HEK293 (cell line): ENCODE results near the gene EDAR.

Source experiments
- CTCF ChIA-PET: fragments of 350-600 bp; formaldehyde crosslinking; extraction: SDS; loops from one replicate; lab custom pipeline; 2021; ENCODE audit warnings: antibody characterized with exemption; lab: Yijun Ruan, JAX
- POLR2A ChIA-PET: fragments of 300-600 bp; formaldehyde crosslinking; extraction: SDS; loops from one replicate; lab custom pipeline; 2020; ENCODE audit warnings: antibody characterized with exemption, inconsistent platforms; lab: Yijun Ruan, JAX
- H3K27ac ChIP-seq: fragments of 200-500 bp; sonication (Bioruptor generic); 2 replicates; pipeline ENCODE4 v1.5.1; 2014; ENCODE audit warnings: low read depth, low read length, control low read depth, inconsistent platforms; ENCODE audit errors: extremely low read depth
- H3K36me3 ChIP-seq, 2 experiments: fragments of 200-500 bp in 1 of 2; sonication (Bioruptor generic) in 1 of 2; 1 replicate in 1 of 2; 2 replicates in 1 of 2; pipeline ENCODE4 v1.5.1; 2014 to 2017; ENCODE audit warnings: inconsistent platforms in 2 of 2, low read length in 2 of 2; ENCODE audit not compliant: control insufficient read depth in 2 of 2, insufficient read depth in 1 of 2
- H3K4me1 ChIP-seq: fragments of 200-500 bp; sonication (Bioruptor generic); 2 replicates; pipeline ENCODE4 v1.5.1; 2014; ENCODE audit warnings: mild to moderate bottlenecking, low read length, inconsistent platforms; ENCODE audit not compliant: control insufficient read depth, insufficient read depth
- H3K4me3 ChIP-seq: 2 replicates; pipeline ENCODE4 v1.5.1; 2011; ENCODE audit warnings: low read depth, mild to moderate bottlenecking, control low read depth, low read length, moderate library complexity
- H3K9me3 ChIP-seq: fragments of 200-500 bp; sonication (Bioruptor generic); 2 replicates; pipeline ENCODE4 v1.5.1; 2014; ENCODE audit warnings: low read depth, low read length, inconsistent platforms; ENCODE audit not compliant: control insufficient read depth, insufficient read depth
- GLI4 ChIP-seq: fragments of 450-650 bp; formaldehyde crosslinking; IDR thresholded peaks from 2 replicates; pipeline ENCODE4 v1.5.1; 2016; ENCODE audit warnings: missing biosample characterization, missing genetic modification characterization
- KLF16 ChIP-seq: fragments of 450-650 bp; formaldehyde crosslinking; IDR thresholded peaks from 2 replicates; pipeline ENCODE4 v1.5.1; 2017; ENCODE audit warnings: missing biosample characterization, missing genetic modification characterization
- KLF9 ChIP-seq: fragments of 450-650 bp; formaldehyde crosslinking; IDR thresholded peaks from 2 replicates; pipeline ENCODE4 v1.5.1; 2016; ENCODE audit warnings: missing biosample characterization, missing genetic modification characterization, low read depth
- SCRT2 ChIP-seq: fragments of 450-650 bp; formaldehyde crosslinking; IDR thresholded peaks from 2 replicates; pipeline ENCODE4 v1.5.1; 2016; ENCODE audit warnings: missing biosample characterization, missing genetic modification characterization
- SETDB1 ChIP-seq: IDR thresholded peaks from one replicate; pipeline ENCODE4 v1.6.1; 2017; ENCODE audit warnings: mild to moderate bottlenecking, low read length, moderate library complexity, mixed read lengths; ENCODE audit not compliant: insufficient read length
- ZBTB49 ChIP-seq: fragments of 450-650 bp; formaldehyde crosslinking; IDR thresholded peaks from 2 replicates; pipeline ENCODE4 v1.5.1; 2016; ENCODE audit warnings: missing biosample characterization, missing genetic modification characterization, low read depth
- ZNF132 ChIP-seq: fragments of 450-650 bp; formaldehyde crosslinking; IDR thresholded peaks from 2 replicates; pipeline ENCODE4 v1.5.1; 2017; ENCODE audit warnings: missing biosample characterization, missing genetic modification characterization, borderline replicate concordance
- ZNF324 ChIP-seq: fragments of 450-650 bp; formaldehyde crosslinking; IDR thresholded peaks from 2 replicates; pipeline ENCODE4 v1.5.1; 2016; ENCODE audit warnings: missing biosample characterization, missing genetic modification characterization
- ZNF335 ChIP-seq: fragments of 450-650 bp; formaldehyde crosslinking; conservative IDR thresholded peaks from 2 replicates; pipeline ENCODE4 v1.5.1; 2016; ENCODE audit warnings: missing biosample characterization, missing genetic modification characterization
- ZNF350 ChIP-seq: fragments of 450-650 bp; formaldehyde crosslinking; IDR thresholded peaks from 2 replicates; pipeline ENCODE4 v1.5.0; 2017; ENCODE audit warnings: missing biosample characterization, mild to moderate bottlenecking, missing genetic modification characterization
- ZNF394 ChIP-seq: fragments of 450-650 bp; formaldehyde crosslinking; IDR thresholded peaks from 2 replicates; pipeline ENCODE4 v1.5.1; 2016; ENCODE audit warnings: missing biosample characterization, missing genetic modification characterization, mild to moderate bottlenecking, moderate library complexity, borderline replicate concordance
- ZNF558 ChIP-seq: fragments of 450-650 bp; formaldehyde crosslinking; IDR thresholded peaks from 2 replicates; pipeline ENCODE4 v1.5.1; 2016; ENCODE audit warnings: missing biosample characterization, missing genetic modification characterization
- ZNF610 ChIP-seq: fragments of 450-650 bp; formaldehyde crosslinking; IDR thresholded peaks from 2 replicates; pipeline ENCODE4 v1.5.1; 2016; ENCODE audit warnings: missing biosample characterization, missing genetic modification characterization, borderline replicate concordance
- ZNF624 ChIP-seq: fragments of 450-650 bp; formaldehyde crosslinking; IDR thresholded peaks from 2 replicates; pipeline ENCODE4 v1.5.1; 2017; ENCODE audit warnings: missing biosample characterization, missing genetic modification characterization
- ZNF645 ChIP-seq: fragments of 450-650 bp; formaldehyde crosslinking; IDR thresholded peaks from 2 replicates; pipeline ENCODE4; 2016; ENCODE audit warnings: missing biosample characterization, missing genetic modification characterization
- ZNF660 ChIP-seq: fragments of 450-650 bp; IDR thresholded peaks from 2 replicates; pipeline ENCODE4 v1.5.1; 2018; ENCODE audit warnings: missing biosample characterization, mild to moderate bottlenecking, missing genetic modification characterization
- ZNF785 ChIP-seq: fragments of 450-650 bp; formaldehyde crosslinking; IDR thresholded peaks from 2 replicates; pipeline ENCODE4 v1.5.1; 2016; ENCODE audit warnings: missing biosample characterization, missing genetic modification characterization
- ZNF791 ChIP-seq: fragments of 450-650 bp; formaldehyde crosslinking; IDR thresholded peaks from 2 replicates; pipeline ENCODE4 v1.5.1; 2016; ENCODE audit warnings: missing biosample characterization, missing genetic modification characterization
- ZSCAN23 ChIP-seq: fragments of 450-650 bp; formaldehyde crosslinking; IDR thresholded peaks from 2 replicates; pipeline ENCODE4 v1.5.1; 2016; ENCODE audit warnings: missing biosample characterization, missing genetic modification characterization
- ZSCAN30 ChIP-seq: fragments of 450-650 bp; IDR thresholded peaks from 2 replicates; pipeline ENCODE4 v1.5.1; 2018; ENCODE audit warnings: missing biosample characterization, mild to moderate bottlenecking, missing genetic modification characterization, moderate library complexity
- TF ChIP-seq, protein P1 (sequence below): fragments of 450-650 bp; formaldehyde crosslinking; IDR thresholded peaks from 2 replicates; pipeline ENCODE4 v1.5.1; 2016; ENCODE audit warnings: missing biosample characterization, missing genetic modification characterization
- TF ChIP-seq, protein P2 (sequence below): fragments of 450-650 bp; formaldehyde crosslinking; IDR thresholded peaks from 2 replicates; pipeline ENCODE4 v1.5.1; 2016; ENCODE audit warnings: missing biosample characterization, missing genetic modification characterization, low read depth
- TF ChIP-seq, protein P3 (sequence below): fragments of 450-650 bp; formaldehyde crosslinking; IDR thresholded peaks from 2 replicates; pipeline ENCODE4 v1.5.1; 2017; ENCODE audit warnings: missing biosample characterization, missing genetic modification characterization
- TF ChIP-seq, protein P4 (sequence below): fragments of 450-650 bp; formaldehyde crosslinking; IDR thresholded peaks from 2 replicates; pipeline ENCODE4 v1.5.1; 2016; ENCODE audit warnings: missing biosample characterization, missing genetic modification characterization

Gene EDAR

DNA sequence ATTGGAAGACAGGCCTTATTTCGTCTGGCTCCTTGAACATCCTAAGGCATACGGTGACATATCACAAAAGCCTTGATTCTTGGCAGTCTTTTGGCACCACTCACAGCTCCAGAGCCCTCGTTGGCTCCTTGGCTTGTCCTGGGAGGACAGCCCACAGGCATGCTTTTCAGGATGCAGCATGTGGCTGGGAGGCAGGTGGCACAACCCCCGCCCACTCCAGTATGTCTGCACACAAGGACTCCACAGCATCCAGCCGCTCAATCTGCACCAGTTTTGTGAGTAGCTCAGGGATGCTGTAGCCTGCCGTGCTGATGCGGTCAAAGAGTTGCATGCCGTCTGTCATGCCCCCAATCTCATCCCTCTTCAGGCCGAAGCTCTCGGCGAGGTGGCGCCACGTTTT lies 92.3 kb downstream of the EDAR start:
- H3K36me3 ChIP-seq, result no peaks in the 10 kb centered on the region
- CTCF ChIA-PET, result interaction anchor here (0.6 kb wide), 1 partner anchor 16 kb away, joined by 3 read pairs; no protein-coding TSS in a partner anchor
- no peak overlapping the region for H3K27ac ChIP-seq
- no peaks in the 10 kb centered on the region for H3K9me3 ChIP-seq
- H3K4me3 ChIP-seq, result no peak overlapping the region
- no peak for TF ChIP-seq ZNF335 (tag by site-specific recombination)
- no peak for TF ChIP-seq KLF9 (tag by site-specific recombination)
- TF ChIP-seq ZNF645 (tag by site-specific recombination), result no peak
- no peak for TF ChIP-seq ZNF785 (tag by site-specific recombination)
- TF ChIP-seq, protein P1, sequence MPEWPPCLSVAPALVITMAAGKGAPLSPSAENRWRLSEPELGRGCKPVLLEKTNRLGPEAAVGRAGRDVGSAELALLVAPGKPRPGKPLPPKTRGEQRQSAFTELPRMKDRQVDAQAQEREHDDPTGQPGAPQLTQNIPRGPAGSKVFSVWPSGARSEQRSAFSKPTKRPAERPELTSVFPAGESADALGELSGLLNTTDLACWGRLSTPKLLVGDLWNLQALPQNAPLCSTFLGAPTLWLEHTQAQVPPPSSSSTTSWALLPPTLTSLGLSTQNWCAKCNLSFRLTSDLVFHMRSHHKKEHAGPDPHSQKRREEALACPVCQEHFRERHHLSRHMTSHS, result no peak
- TF ChIP-seq, protein P2, sequence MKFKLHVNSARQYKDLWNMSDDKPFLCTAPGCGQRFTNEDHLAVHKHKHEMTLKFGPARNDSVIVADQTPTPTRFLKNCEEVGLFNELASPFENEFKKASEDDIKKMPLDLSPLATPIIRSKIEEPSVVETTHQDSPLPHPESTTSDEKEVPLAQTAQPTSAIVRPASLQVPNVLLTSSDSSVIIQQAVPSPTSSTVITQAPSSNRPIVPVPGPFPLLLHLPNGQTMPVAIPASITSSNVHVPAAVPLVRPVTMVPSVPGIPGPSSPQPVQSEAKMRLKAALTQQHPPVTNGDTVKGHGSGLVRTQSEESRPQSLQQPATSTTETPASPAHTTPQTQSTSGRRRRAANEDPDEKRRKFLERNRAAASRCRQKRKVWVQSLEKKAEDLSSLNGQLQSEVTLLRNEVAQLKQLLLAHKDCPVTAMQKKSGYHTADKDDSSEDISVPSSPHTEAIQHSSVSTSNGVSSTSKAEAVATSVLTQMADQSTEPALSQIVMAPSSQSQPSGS (tag by site-specific recombination), result no peak
- no peak for TF ChIP-seq ZNF610 (tag by site-specific recombination)
- TF ChIP-seq ZNF132 (tag by site-specific recombination), result no peak
- TF ChIP-seq SETDB1, result no peak
- TF ChIP-seq GLI4, result no peak
- no peak for TF ChIP-seq ZNF324
- no peak for TF ChIP-seq ZNF660 (tag by site-specific recombination)
- no peak for TF ChIP-seq ZBTB49
- TF ChIP-seq, all 188 proteins: peak for 0
- no peaks in the 10 kb centered on the region for H3K4me1 ChIP-seq
- POLR2A ChIA-PET, result no interaction called here

GRCh38 chr2:108895188-108895587 lies 93.8 kb downstream of the EDAR start:
- Histone ChIP-seq H3K27ac (no peak overlapping the region), H3K9me3 (no peaks in the 10 kb centered on the region), H3K4me3 (no peak overlapping the region), H3K36me3 (peaks cover under 1 to 3% of the 10 kb centered on the region in 2 experiments; a peak in 2 of 3 replicates), H3K4me1 (no peaks in the 10 kb centered on the region)
- TF ChIP-seq ZNF791 (tag by site-specific recombination), result no peak
- CTCF ChIA-PET, result no interaction called here
- POLR2A ChIA-PET, result no interaction called here

GRCh38 chr2:108894766-108895165 lies 94.3 kb downstream of the EDAR start:
- CTCF ChIA-PET, result interaction anchor here (1.3 kb wide), 1 partner anchor 95 kb away, joined by 3 read pairs; no protein-coding TSS in a partner anchor
- H3K9me3 ChIP-seq, result no peaks in the 10 kb centered on the region
- no peak overlapping the region for H3K27ac ChIP-seq
- H3K4me3 ChIP-seq, result no peak overlapping the region
- H3K36me3 ChIP-seq, result peaks cover 3 to 4% of the 10 kb centered on the region in 2 experiments; a peak in 2 of 3 replicates
- no peaks in the 10 kb centered on the region for H3K4me1 ChIP-seq
- POLR2A ChIA-PET, result no interaction called here
- TF ChIP-seq ZNF558 (tag by site-specific recombination) (no peak), ZSCAN23 (tag by site-specific recombination) (no peak), ZNF350 (tag by site-specific recombination) (no peak), SCRT2 (tag by site-specific recombination) (no peak), ZNF394 (tag by site-specific recombination) (no peak), ZNF624 (no peak), ZSCAN30 (tag by site-specific recombination) (no peak), KLF16 (tag by site-specific recombination) (no peak)
- TF ChIP-seq, protein P3, sequence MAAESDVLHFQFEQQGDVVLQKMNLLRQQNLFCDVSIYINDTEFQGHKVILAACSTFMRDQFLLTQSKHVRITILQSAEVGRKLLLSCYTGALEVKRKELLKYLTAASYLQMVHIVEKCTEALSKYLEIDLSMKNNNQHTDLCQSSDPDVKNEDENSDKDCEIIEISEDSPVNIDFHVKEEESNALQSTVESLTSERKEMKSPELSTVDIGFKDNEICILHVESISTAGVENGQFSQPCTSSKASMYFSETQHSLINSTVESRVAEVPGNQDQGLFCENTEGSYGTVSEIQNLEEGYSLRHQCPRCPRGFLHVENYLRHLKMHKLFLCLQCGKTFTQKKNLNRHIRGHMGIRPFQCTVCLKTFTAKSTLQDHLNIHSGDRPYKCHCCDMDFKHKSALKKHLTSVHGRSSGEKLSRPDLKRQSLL, result no peak
- TF ChIP-seq, protein P4, sequence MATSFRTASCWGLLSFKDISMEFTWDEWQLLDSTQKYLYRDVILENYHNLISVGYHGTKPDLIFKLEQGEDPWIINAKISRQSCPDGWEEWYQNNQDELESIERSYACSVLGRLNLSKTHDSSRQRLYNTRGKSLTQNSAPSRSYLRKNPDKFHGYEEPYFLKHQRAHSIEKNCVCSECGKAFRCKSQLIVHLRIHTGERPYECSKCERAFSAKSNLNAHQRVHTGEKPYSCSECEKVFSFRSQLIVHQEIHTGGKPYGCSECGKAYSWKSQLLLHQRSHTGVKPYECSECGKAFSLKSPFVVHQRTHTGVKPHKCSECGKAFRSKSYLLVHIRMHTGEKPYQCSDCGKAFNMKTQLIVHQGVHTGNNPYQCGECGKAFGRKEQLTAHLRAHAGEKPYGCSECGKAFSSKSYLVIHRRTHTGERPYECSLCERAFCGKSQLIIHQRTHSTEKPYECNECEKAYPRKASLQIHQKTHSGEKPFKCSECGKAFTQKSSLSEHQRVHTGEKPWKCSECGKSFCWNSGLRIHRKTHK (tag by site-specific recombination), result no peak
